Stimulated activated CD4-positive, alpha-beta T cell treated with anti-CD3 and anti-CD28 coated beads, Interleukin-2, amount 100 ng/mL, for 48 hours (primary cell): ENCODE results near the gene RALGAPA2.

Experiments
- DNase-seq, 2 donors: peaks; one replicate each; pipeline ENCODE4 v3.0.0-alpha.2; 2020

The RALGAPA2 gene

DNA sequence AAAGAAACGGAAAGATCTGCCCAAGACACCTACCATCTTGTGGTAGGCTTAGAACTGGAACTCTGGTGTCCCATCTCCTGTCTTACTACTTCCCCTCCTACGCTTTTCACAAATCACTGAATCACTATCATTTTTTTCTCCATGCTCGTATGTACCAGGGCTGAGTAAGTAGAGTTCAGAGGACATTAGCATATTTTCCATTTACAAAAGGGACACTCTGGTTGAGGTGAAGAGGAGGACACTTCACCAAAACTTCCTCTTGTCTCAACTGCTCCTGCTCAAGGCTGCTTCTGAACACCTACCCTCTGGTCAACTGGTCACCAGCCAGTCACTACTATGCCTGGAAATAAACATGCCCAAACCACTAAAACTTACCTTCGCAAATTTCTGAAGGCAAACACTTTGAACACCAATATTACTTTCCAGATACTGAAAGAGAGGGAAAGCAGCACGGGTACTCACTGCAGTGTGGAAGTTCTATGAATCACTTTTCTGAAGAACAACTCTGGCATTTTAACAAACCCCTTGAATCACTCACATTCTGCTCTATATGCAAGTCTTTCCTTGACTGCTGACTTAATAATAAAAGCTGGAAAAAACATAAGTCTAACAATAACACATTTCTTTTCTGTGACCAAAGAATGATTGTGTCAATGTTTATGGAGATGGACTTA lies 221.2 kb downstream of the RALGAPA2 start:
- peak in 1 of 2 donors; percentile 36 for DNase-seq

DNA sequence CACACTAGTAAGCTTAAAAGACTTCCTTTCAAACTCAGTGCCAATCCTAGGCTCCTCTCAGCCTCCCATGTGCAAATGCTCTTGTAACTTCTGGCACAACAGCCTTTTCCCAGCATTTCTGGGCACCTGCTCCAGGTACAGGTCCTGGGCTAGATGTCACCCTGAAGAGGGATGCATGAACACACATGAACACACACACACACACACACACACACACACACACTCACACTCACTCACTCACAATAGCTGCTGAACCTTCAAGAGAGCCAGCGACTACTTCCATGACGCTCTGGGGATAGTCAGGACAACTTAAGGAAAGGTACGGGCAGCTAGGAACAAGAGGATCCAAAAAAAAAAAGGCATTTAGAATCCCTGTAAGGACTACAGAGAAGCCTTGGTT lies 221.8 kb downstream of the RALGAPA2 start:
- DNase-seq = no peak

- DNase-seq = no peak
Measured at GRCh38 chr20:20489648-20490341, 222.6 kb downstream of the RALGAPA2 start.

DNA sequence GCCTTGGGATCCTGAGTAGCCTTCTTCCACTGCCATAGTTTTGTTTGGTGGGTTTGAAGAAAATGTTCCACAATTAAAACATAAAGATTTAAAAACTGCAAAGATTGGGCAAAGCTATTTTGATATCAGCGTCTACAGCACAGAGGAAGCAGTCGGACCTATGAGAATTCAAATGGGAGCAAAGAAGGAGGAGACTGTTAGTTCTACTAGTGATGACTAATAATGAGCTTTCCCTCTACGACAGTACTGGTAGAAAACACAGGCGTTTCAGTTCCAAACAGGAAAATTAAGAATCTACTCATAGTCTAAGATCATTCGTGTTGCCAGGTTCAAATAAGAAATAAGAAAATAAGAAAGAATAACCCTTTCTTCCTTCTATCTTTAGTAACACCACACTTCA lies 223.4 kb downstream of the RALGAPA2 start:
- DNase-seq = no peak

- no peak for DNase-seq
Measured at GRCh38 chr20:20488388-20488787, 224.1 kb downstream of the RALGAPA2 start.

GRCh38 chr20:20487811-20488210 lies 224.6 kb downstream of the RALGAPA2 start:
- no peak for DNase-seq

GRCh38 chr20:20483328-20483727 lies 229.1 kb downstream of the RALGAPA2 start:
- DNase-seq = no peak

- no peak for DNase-seq
Measured at GRCh38 chr20:20482453-20482852, 230.0 kb downstream of the RALGAPA2 start.

DNA sequence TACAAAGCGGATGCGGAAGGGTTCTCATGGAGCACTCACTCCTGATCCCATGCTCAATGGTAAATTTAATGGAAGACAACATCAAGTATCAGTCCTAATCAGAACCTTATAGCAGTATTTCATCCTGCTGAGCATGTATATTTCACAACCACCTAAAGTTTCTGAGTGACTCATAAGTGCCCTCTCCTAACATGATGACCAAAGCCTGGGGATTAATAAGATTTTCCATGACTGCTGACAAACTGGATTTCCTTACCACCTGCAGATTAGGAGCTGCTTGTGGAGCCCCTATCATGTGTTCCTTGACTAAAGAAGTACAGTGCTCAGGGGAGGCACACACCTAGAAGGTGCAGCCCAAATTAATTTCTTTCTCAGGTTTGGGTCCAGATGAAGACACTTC lies 231.8 kb downstream of the RALGAPA2 start:
- no peak for DNase-seq

DNA sequence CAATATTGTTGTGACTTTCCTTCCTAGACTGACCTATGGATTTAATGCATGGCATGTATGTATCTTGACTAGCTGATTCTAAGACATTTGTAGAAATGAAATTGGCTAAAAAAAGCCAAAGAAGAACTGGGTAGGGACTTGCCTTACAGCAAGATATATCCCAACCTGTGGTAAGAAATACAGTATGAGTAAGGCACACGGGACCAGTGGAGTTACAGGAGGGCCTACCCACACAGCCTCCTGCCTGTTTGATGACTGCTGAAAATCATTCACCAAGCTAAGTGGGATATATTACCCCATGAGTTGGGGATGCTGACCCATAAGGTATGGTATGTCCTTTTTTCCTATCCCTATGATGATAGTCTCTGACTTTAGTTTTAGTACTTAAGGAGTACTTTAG lies 232.3 kb downstream of the RALGAPA2 start:
- no peak for DNase-seq

GRCh38 chr20:20477444-20478041 lies 234.9 kb downstream of the RALGAPA2 start:
- no peak for DNase-seq

GRCh38 chr20:20476504-20476903 lies 235.9 kb downstream of the RALGAPA2 start:
- no peak for DNase-seq

- DNase-seq = no peak
Measured at GRCh38 chr20:20473657-20474056, 238.8 kb downstream of the RALGAPA2 start.

DNA sequence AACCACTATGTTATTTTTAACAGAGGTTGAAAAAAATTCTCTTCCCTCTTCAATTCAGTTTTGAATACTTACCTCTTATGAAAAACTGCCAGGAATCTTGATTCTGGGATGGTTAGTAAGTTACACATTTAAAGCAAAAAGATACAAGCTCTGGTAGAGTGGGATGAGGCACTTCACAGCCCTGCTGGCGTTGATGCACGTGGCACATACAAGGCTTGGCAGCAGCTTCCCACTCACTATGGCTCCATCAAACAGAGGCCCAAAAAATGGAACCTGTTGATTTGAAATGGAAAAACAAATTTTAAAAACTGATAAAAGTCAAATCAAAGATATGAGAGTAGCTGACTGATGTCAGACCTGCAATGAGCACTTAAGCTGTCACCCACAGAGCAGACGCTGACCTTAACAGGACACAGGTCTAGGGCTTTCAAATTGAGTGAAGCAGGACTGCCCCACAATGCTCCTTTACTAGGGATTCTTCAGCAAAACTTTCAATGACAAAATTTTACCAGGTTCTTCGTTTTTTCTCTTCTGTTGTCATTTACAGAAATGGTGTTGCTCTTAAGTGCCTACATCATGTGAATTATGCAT lies 239.7 kb downstream of the RALGAPA2 start:
- DNase-seq = no peak

GRCh38 chr20:20466341-20466879 lies 246.0 kb downstream of the RALGAPA2 start:
- DNase-seq = no peak

DNA sequence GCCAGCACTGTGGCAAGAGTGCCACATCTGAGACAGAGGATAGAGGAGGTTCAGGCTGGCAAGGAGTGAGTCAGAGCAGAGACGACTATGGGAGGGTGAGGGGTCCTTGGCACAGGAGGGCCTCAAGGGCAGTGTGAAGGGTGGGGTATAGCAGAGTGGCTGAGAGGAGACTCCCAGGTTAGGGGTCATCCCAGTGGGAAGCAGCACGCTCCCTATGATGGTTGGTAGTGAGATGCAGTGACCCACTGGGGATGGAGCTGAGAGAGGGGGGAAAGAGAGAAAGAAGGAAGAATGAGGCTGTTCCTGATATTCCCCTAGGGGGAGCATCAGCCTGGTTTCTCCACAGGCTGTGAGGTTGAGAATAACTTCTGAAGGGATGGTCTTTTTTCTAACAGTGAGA lies 247.2 kb downstream of the RALGAPA2 start:
- no peak for DNase-seq

GRCh38 chr20:20463933-20464374 lies 248.5 kb downstream of the RALGAPA2 start:
- no peak for DNase-seq

GRCh38 chr20:20462185-20462584 lies 250.3 kb downstream of the RALGAPA2 start:
- DNase-seq = no peak

- DNase-seq = no peak
Measured at GRCh38 chr20:20461551-20461950, 250.9 kb downstream of the RALGAPA2 start.

- DNase-seq = no peak
Measured at GRCh38 chr20:20459726-20460125, 252.7 kb downstream of the RALGAPA2 start.

- no peak for DNase-seq
Measured at GRCh38 chr20:20457392-20458126, 254.9 kb downstream of the RALGAPA2 start.

DNA sequence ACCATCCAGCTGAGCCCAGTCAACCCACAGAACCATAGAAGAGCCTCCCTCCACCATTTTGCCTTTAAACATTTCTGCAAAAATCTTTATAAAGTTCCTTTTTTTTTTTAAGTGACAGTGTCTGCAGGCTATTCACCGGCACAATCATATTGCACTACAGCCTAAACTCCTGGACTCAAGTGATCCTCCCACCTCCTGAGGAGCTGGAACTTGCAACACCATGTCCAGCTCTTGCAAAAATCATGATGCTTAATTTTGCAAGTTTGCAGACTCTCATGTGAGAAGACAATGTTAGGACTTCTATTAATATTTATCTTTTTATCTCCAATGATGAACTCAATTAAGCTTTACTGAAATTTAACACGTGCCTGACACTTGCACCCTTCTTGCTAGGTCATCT lies 255.7 kb downstream of the RALGAPA2 start:
- DNase-seq = no peak

GRCh38 chr20:20455926-20456325 lies 256.5 kb downstream of the RALGAPA2 start:
- no peak for DNase-seq
